ENCODE measurements around the gene NAALADL2. TPM values are rescaled to one million over a fixed set of nuclear protein-coding genes. Genes with fewer than 3 reads are reported as not detected.

NAALADL2 gene
- total RNA-seq, 1 donor from 2014 or later = 2.9 TPM

GRCh38 chr3:175311946-175312345, 452.8 kb downstream of the NAALADL2 start:
- no peak for DNase-seq (ENCODE audit: low read depth)
- no peak overlapping the region for H3K4me3 ChIP-seq (ENCODE audit: low read depth, low read length)
- no peak for TF ChIP-seq CTCF (conservative IDR thresholded peaks at IDR 0.05; ENCODE audit: low read depth, low read length)

GRCh38 chr3:175312791-175313190, 453.7 kb downstream of the NAALADL2 start:
- H3K4me3 ChIP-seq (ENCODE audit: low read depth, low read length) = no peak overlapping the region
- no peak for TF ChIP-seq CTCF (conservative IDR thresholded peaks at IDR 0.05; ENCODE audit: low read depth, low read length)
- DNase-seq (ENCODE audit: low read depth) = no peak

DNA sequence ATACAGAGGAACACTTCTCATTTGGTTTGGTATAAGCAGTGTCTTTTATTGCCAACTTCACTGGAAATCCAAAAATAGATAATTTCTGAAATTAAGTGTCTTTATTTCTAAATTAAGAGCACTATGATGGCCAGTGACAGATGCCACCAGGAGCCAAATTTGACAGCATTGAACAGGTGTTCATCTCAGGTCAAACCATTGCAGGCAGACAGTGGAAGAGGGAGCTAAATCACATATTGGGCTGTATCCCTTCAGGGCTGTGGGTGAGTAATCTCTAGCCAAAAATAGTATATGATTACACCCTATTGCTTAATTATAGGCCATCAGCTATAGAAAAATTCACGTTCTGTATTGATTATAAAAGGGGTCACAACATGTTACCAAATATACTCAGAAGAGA, 457.7 kb downstream of the NAALADL2 start:
- no peak for DNase-seq (ENCODE audit: low read depth)
- no peak overlapping the region for H3K4me3 ChIP-seq (ENCODE audit: low read depth, low read length)
- TF ChIP-seq CTCF (conservative IDR thresholded peaks at IDR 0.05; ENCODE audit: low read depth, low read length) = no peak

DNA sequence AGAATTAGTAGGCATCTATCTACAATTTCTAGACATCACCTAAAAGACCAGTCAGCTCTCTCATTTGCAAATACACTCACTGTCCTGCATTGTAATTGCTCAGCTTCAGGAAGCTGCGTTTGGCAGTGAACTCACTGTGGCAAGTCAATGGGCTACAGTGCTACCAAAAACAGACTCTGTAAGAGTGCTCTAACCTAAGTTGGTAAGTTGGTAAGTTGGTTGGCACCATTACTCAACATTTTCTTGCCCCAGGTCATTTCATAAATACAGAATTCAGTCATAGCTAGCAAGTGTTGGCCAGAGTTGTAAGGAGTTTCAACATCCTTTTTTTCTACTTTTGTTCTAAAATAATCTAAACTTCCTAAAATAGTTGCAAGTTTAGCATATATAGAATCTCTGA, 466.3 kb downstream of the NAALADL2 start:
- DNase-seq (ENCODE audit: low read depth) = no peak
- TF ChIP-seq CTCF (conservative IDR thresholded peaks at IDR 0.05; ENCODE audit: low read depth, low read length) = no peak

GRCh38 chr3:175326041-175326440, 466.9 kb downstream of the NAALADL2 start:
- no peak for TF ChIP-seq CTCF (conservative IDR thresholded peaks at IDR 0.05; ENCODE audit: low read depth, low read length)
- no peak overlapping the region for H3K4me3 ChIP-seq (ENCODE audit: low read depth, low read length)
- DNase-seq (ENCODE audit: low read depth) = no peak

More for the DNA sequence above, 466.3 kb downstream of the NAALADL2 start:
- H3K4me3 ChIP-seq (ENCODE audit: low read depth, low read length) = no peak overlapping the region

GRCh38 chr3:175329373-175329772, 470.2 kb downstream of the NAALADL2 start:
- DNase-seq (ENCODE audit: low read depth) = no peak
- H3K4me3 ChIP-seq (ENCODE audit: low read depth, low read length) = no peak overlapping the region
- no peak for TF ChIP-seq CTCF (conservative IDR thresholded peaks at IDR 0.05; ENCODE audit: low read depth, low read length)

DNA sequence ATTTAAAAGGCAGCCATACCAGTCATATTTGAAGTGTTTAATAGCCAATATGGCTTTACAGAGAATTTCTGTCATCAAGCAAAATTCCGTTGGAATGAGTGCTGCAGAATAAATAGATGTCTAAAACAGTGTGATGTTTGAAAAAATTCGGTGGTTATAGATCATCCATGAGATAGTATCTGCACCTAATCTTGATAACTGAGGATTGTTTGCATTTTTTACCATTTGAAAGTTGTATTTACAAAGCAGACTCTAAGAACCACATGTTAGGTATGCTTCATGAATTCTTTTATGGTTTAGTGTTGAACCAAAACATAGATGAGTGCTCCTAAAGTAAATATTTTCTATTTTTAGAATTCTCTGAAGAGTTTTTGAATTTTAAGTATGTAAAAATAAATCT, 476.1 kb downstream of the NAALADL2 start:
- TF ChIP-seq CTCF (conservative IDR thresholded peaks at IDR 0.05; ENCODE audit: low read depth, low read length) = no peak
- DNase-seq (ENCODE audit: low read depth) = no peak
- no peak overlapping the region for H3K4me3 ChIP-seq (ENCODE audit: low read depth, low read length)

All from epithelial cell of proximal tubule (primary cell).